IPS-15b (cell line): ENCODE results near the gene TC2N.

Experiments used
- H3K27me3 ChIP-seq: one replicate; pipeline ENCODE4 v1.6.1; 2013; ENCODE audit warnings: low read length; ENCODE audit not compliant: control insufficient read depth, insufficient read depth
- H3K36me3 ChIP-seq: one replicate; pipeline ENCODE4 v1.6.1; 2013; ENCODE audit warnings: low read length; ENCODE audit not compliant: control insufficient read depth, insufficient read depth
- H3K4me1 ChIP-seq: one replicate; pipeline ENCODE4 v1.6.1; 2013; ENCODE audit warnings: mild to moderate bottlenecking, low read length; ENCODE audit not compliant: control insufficient read depth, insufficient read depth
- H3K4me3 ChIP-seq: one replicate; pipeline ENCODE4 v1.5.1; 2013; ENCODE audit warnings: low read depth, low read length
- H3K9ac ChIP-seq: one replicate; pipeline ENCODE4 v1.6.1; 2013; ENCODE audit warnings: low read depth, mild to moderate bottlenecking, low read length
- H3K9me3 ChIP-seq: one replicate; pipeline ENCODE4 v1.6.1; 2013; ENCODE audit warnings: mild to moderate bottlenecking, low read length; ENCODE audit not compliant: control insufficient read depth, insufficient read depth

TC2N gene

GRCh38 chr14:91867316-91867988, at the start of gene TC2N:
TC2N (minus strand) TSS chr14:91867536; CDS start chr14:91813769, 53,767 bp downstream.
- H3K36me3 ChIP-seq = no peaks in the 10 kb centered on the region
- no peaks in the 10 kb centered on the region for H3K9me3 ChIP-seq
- peaks cover 2% of the 10 kb centered on the region for H3K4me1 ChIP-seq
- H3K9ac ChIP-seq = no peak within 1 kb of the TSS
- no peak within 1 kb of the TSS for H3K4me3 ChIP-seq
- no peaks in the 10 kb centered on the region for H3K27me3 ChIP-seq

- H3K9ac ChIP-seq = no peak overlapping the region
Measured at GRCh38 chr14:91912035-91912434, 44.7 kb upstream of the TC2N start.

GRCh38 chr14:91911474-91912032, 44.2 kb upstream of the TC2N start:
- Histone ChIP-seq H3K9me3 (no peaks in the 10 kb centered on the region), H3K9ac (no peak overlapping the region), H3K4me3 (no peak overlapping the region), H3K27me3 (no peaks in the 10 kb centered on the region), H3K36me3 (no peaks in the 10 kb centered on the region), H3K4me1 (no peaks in the 10 kb centered on the region)

More at GRCh38 chr14:91912035-91912434, 44.7 kb upstream of the TC2N start:
- no peak overlapping the region for H3K4me3 ChIP-seq
- H3K4me1 ChIP-seq = no peaks in the 10 kb centered on the region
- H3K36me3 ChIP-seq = no peaks in the 10 kb centered on the region
- no peaks in the 10 kb centered on the region for H3K9me3 ChIP-seq
- no peaks in the 10 kb centered on the region for H3K27me3 ChIP-seq

- no peak overlapping the region for H3K4me3 ChIP-seq
- no peaks in the 10 kb centered on the region for H3K4me1 ChIP-seq
- H3K9ac ChIP-seq = no peak overlapping the region
- no peaks in the 10 kb centered on the region for H3K27me3 ChIP-seq
- H3K9me3 ChIP-seq = no peaks in the 10 kb centered on the region
- no peaks in the 10 kb centered on the region for H3K36me3 ChIP-seq
Measured at GRCh38 chr14:91910196-91910595, 42.9 kb upstream of the TC2N start.

- no peak overlapping the region for H3K4me3 ChIP-seq
- no peaks in the 10 kb centered on the region for H3K9me3 ChIP-seq
- H3K27me3 ChIP-seq = no peaks in the 10 kb centered on the region
- no peaks in the 10 kb centered on the region for H3K36me3 ChIP-seq
- no peak overlapping the region for H3K9ac ChIP-seq
- H3K4me1 ChIP-seq = no peaks in the 10 kb centered on the region
Measured at GRCh38 chr14:91906374-91906773, 39.0 kb upstream of the TC2N start.

GRCh38 chr14:91904956-91905645, 37.8 kb upstream of the TC2N start:
- H3K27me3 ChIP-seq = no peaks in the 10 kb centered on the region
- no peaks in the 10 kb centered on the region for H3K4me1 ChIP-seq
- no peak overlapping the region for H3K9ac ChIP-seq
- no peaks in the 10 kb centered on the region for H3K9me3 ChIP-seq
- H3K4me3 ChIP-seq = no peak overlapping the region
- H3K36me3 ChIP-seq = no peaks in the 10 kb centered on the region

GRCh38 chr14:91904483-91904882, 37.1 kb upstream of the TC2N start:
- Histone ChIP-seq H3K9ac (no peak overlapping the region), H3K27me3 (no peaks in the 10 kb centered on the region), H3K4me1 (no peaks in the 10 kb centered on the region), H3K9me3 (no peaks in the 10 kb centered on the region), H3K4me3 (no peak overlapping the region), H3K36me3 (no peaks in the 10 kb centered on the region)

GRCh38 chr14:91903070-91903469, 35.7 kb upstream of the TC2N start:
- H3K9me3 ChIP-seq = no peaks in the 10 kb centered on the region
- H3K4me1 ChIP-seq = no peaks in the 10 kb centered on the region
- no peaks in the 10 kb centered on the region for H3K36me3 ChIP-seq
- no peak overlapping the region for H3K9ac ChIP-seq
- H3K4me3 ChIP-seq = no peak overlapping the region
- H3K27me3 ChIP-seq = no peaks in the 10 kb centered on the region

- no peaks in the 10 kb centered on the region for H3K4me1 ChIP-seq
- no peak overlapping the region for H3K4me3 ChIP-seq
- no peak overlapping the region for H3K9ac ChIP-seq
- no peaks in the 10 kb centered on the region for H3K27me3 ChIP-seq
- no peaks in the 10 kb centered on the region for H3K36me3 ChIP-seq
- no peaks in the 10 kb centered on the region for H3K9me3 ChIP-seq
Measured at GRCh38 chr14:91902336-91902735, 35.0 kb upstream of the TC2N start.

- Histone ChIP-seq H3K27me3 (no peaks in the 10 kb centered on the region), H3K4me1 (no peaks in the 10 kb centered on the region), H3K9ac (no peak overlapping the region), H3K4me3 (no peak overlapping the region), H3K9me3 (no peaks in the 10 kb centered on the region), H3K36me3 (no peaks in the 10 kb centered on the region)
Measured at GRCh38 chr14:91901449-91902226, 34.3 kb upstream of the TC2N start.

- Histone ChIP-seq H3K36me3 (no peaks in the 10 kb centered on the region), H3K4me1 (no peaks in the 10 kb centered on the region), H3K4me3 (no peak overlapping the region), H3K9me3 (no peaks in the 10 kb centered on the region), H3K9ac (no peak overlapping the region), H3K27me3 (no peaks in the 10 kb centered on the region)
Measured at GRCh38 chr14:91899806-91900205, 32.5 kb upstream of the TC2N start.
